Measurements from ENCODE around the gene UBE3D.

DNA sequence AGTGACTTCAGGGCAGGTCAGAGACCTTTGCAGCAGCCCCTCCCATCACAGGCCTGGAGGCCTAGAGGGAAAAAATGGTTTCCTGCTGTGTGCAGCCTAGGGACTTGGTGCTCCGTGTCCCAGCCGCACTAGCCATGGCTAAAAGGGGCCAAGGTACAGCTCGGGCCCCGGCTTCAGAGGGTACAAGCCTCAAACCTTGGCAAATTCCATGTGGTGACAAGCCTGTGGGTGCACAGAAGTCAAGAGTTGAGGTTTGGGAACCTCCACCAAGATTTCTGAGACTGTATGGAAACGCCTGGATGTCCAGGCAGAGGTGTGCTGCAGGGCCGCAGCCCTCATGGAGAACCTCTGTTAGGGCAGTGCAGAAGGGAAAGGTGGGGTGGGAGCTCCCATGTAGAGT is 34.0 kb downstream of the UBE3D start:
- TF ChIP-seq, protein P1, sequence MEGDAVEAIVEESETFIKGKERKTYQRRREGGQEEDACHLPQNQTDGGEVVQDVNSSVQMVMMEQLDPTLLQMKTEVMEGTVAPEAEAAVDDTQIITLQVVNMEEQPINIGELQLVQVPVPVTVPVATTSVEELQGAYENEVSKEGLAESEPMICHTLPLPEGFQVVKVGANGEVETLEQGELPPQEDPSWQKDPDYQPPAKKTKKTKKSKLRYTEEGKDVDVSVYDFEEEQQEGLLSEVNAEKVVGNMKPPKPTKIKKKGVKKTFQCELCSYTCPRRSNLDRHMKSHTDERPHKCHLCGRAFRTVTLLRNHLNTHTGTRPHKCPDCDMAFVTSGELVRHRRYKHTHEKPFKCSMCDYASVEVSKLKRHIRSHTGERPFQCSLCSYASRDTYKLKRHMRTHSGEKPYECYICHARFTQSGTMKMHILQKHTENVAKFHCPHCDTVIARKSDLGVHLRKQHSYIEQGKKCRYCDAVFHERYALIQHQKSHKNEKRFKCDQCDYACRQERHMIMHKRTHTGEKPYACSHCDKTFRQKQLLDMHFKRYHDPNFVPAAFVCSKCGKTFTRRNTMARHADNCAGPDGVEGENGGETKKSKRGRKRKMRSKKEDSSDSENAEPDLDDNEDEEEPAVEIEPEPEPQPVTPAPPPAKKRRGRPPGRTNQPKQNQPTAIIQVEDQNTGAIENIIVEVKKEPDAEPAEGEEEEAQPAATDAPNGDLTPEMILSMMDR (IDR thresholded peaks at IDR 0.05): no peak
- TF ChIP-seq ZNF219 (CRISPR knock-in tag; IDR thresholded peaks at IDR 0.05; ENCODE audit: borderline replicate concordance) (no peak), TEAD1 (CRISPR knock-in tag; IDR thresholded peaks at IDR 0.05) (no peak), ETV6 (CRISPR knock-in tag; IDR thresholded peaks at IDR 0.05) (no peak), ZNF232 (CRISPR knock-in tag; IDR thresholded peaks at IDR 0.05) (no peak), CREB1 (CRISPR knock-in tag; IDR thresholded peaks at IDR 0.05) (no peak), NFYB (CRISPR knock-in tag; conservative IDR thresholded peaks at IDR 0.05; ENCODE audit: low read depth) (no peak)
- TF ChIP-seq, protein P2, sequence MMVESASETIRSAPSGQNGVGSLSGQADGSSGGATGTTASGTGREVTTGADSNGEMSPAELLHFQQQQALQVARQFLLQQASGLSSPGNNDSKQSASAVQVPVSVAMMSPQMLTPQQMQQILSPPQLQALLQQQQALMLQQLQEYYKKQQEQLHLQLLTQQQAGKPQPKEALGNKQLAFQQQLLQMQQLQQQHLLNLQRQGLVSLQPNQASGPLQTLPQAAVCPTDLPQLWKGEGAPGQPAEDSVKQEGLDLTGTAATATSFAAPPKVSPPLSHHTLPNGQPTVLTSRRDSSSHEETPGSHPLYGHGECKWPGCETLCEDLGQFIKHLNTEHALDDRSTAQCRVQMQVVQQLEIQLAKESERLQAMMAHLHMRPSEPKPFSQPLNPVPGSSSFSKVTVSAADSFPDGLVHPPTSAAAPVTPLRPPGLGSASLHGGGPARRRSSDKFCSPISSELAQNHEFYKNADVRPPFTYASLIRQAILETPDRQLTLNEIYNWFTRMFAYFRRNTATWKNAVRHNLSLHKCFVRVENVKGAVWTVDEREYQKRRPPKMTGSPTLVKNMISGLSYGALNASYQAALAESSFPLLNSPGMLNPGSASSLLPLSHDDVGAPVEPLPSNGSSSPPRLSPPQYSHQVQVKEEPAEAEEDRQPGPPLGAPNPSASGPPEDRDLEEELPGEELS (CRISPR knock-in tag; IDR thresholded peaks at IDR 0.05): no peak
- TF ChIP-seq, protein P3, sequence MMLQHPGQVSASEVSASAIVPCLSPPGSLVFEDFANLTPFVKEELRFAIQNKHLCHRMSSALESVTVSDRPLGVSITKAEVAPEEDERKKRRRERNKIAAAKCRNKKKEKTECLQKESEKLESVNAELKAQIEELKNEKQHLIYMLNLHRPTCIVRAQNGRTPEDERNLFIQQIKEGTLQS (CRISPR knock-in tag; conservative IDR thresholded peaks at IDR 0.05): no peak
- TF ChIP-seq, protein P4, sequence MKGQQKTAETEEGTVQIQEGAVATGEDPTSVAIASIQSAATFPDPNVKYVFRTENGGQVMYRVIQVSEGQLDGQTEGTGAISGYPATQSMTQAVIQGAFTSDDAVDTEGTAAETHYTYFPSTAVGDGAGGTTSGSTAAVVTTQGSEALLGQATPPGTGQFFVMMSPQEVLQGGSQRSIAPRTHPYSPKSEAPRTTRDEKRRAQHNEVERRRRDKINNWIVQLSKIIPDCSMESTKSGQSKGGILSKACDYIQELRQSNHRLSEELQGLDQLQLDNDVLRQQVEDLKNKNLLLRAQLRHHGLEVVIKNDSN (CRISPR knock-in tag; IDR thresholded peaks at IDR 0.05): no peak
- TF ChIP-seq, protein P5, sequence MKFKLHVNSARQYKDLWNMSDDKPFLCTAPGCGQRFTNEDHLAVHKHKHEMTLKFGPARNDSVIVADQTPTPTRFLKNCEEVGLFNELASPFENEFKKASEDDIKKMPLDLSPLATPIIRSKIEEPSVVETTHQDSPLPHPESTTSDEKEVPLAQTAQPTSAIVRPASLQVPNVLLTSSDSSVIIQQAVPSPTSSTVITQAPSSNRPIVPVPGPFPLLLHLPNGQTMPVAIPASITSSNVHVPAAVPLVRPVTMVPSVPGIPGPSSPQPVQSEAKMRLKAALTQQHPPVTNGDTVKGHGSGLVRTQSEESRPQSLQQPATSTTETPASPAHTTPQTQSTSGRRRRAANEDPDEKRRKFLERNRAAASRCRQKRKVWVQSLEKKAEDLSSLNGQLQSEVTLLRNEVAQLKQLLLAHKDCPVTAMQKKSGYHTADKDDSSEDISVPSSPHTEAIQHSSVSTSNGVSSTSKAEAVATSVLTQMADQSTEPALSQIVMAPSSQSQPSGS (CRISPR knock-in tag; IDR thresholded peaks at IDR 0.05; ENCODE audit: borderline replicate concordance, low read depth): no peak
- TF ChIP-seq, protein P6, sequence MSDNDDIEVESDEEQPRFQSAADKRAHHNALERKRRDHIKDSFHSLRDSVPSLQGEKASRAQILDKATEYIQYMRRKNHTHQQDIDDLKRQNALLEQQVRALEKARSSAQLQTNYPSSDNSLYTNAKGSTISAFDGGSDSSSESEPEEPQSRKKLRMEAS (CRISPR knock-in tag; IDR thresholded peaks at IDR 0.05): no peak
